A549 (cell line): ENCODE results near the gene TBC1D19. TPM values are rescaled to one million over a fixed set of nuclear protein-coding genes. Genes with fewer than 3 reads are reported as not detected.

Source experiments
- ATAC-seq, 2 experiments: fragments of 200-7000 bp in 1 of 2; fragments of >200 bp in 1 of 2; cut with Nextera tagmentation in 1 of 2; cut with Tn5 transposase in 1 of 2; 3 replicates each; pipeline versions ENCODE4 v1.8.0 to v1.9.1; 2018 to 2020; ENCODE audit warnings: mild to moderate bottlenecking in 1 of 2, moderate library complexity in 1 of 2
- CTCF ChIA-PET: fragments of 300-600 bp; sonication (Branson Sonifier 250); formaldehyde crosslinking; extraction: SDS; loops from one replicate; lab custom pipeline; 2021; ENCODE audit warnings: antibody characterized with exemption, inconsistent platforms; lab: Yijun Ruan, JAX
- POLR2A ChIA-PET: fragments of 350-600 bp; formaldehyde crosslinking; extraction: SDS; loops from one replicate; lab custom pipeline; 2021; ENCODE audit warnings: antibody characterized with exemption, inconsistent platforms; lab: Yijun Ruan, JAX
- DNase-seq, 2 experiments: peaks; one replicate each; pipeline versions ENCODE4 v3.0.0 to v3.0.0-alpha.2; 2011 to 2016; ENCODE audit warnings: low read depth in 1 of 2, low spot score in 1 of 2
- FAIRE-seq: peaks from 2 replicates; lab custom pipeline; 2011; peaks lifted over from hg19 to GRCh38; lab: Jason Lieb, UNC
- H3K27ac ChIP-seq, 2 experiments: fragments of >200 bp; sonication (Bioruptor Twin); formaldehyde crosslinking; 3 replicates each; pipeline ENCODE4 v1.5.1; 2016 to 2017
- H3K4me1 ChIP-seq: fragments of >200 bp; sonication (Bioruptor Twin); formaldehyde crosslinking; 3 replicates; pipeline ENCODE4 v1.6.1; 2016
- H3K4me2 ChIP-seq: fragments of >200 bp; sonication (Bioruptor Twin); formaldehyde crosslinking; 3 replicates; pipeline ENCODE4 v1.6.1; 2016
- H3K4me3 ChIP-seq: fragments of >200 bp; sonication (Bioruptor Twin); formaldehyde crosslinking; 3 replicates; pipeline ENCODE4 v1.5.1; 2016
- H3K9me3 ChIP-seq: fragments of >200 bp; sonication (Bioruptor Twin); formaldehyde crosslinking; 3 replicates; pipeline ENCODE4 v1.6.1; 2016
- ATOH8 ChIP-seq: fragments of 250-450 bp; sonication (Bioruptor Pico); IDR thresholded peaks from 2 replicates; pipeline ENCODE4 v1.5.0; 2020; ENCODE audit warnings: low read depth, mild to moderate bottlenecking, moderate library complexity
- BCL3 ChIP-seq: fragments of >200 bp; sonication (Bioruptor Twin); formaldehyde crosslinking; IDR thresholded peaks from 3 replicates; pipeline ENCODE4 v1.6.1; 2016
- CBX2 ChIP-seq: fragments of 200-600 bp; sonication (generic); IDR thresholded peaks from 2 replicates; pipeline ENCODE4 v1.6.1; 2016; ENCODE audit warnings: low read depth, mild to moderate bottlenecking, borderline replicate concordance
- CHD2 ChIP-seq: fragments of 150-350 bp; IDR thresholded peaks from 2 replicates; pipeline ENCODE4 v1.6.1; 2014; ENCODE audit warnings: low read length; ENCODE audit not compliant: partially characterized antibody
- CHD4 ChIP-seq: fragments of 200-600 bp; sonication (generic); IDR thresholded peaks from 2 replicates; pipeline ENCODE4 v1.6.1; 2016; ENCODE audit warnings: antibody characterized with exemption, mild to moderate bottlenecking, borderline replicate concordance
- EHF ChIP-seq: fragments of 250-450 bp; sonication (Bioruptor Pico); IDR thresholded peaks from 2 replicates; pipeline ENCODE4 v1.5.0; 2020; ENCODE audit warnings: mild to moderate bottlenecking
- ESRRA ChIP-seq: fragments of 150-350 bp; IDR thresholded peaks from 2 replicates; pipeline ENCODE4 v1.6.1; 2014; ENCODE audit warnings: mild to moderate bottlenecking, low read length, borderline replicate concordance
- GATA3 ChIP-seq: IDR thresholded peaks from 2 replicates; pipeline ENCODE4 v1.6.1; 2012; ENCODE audit warnings: borderline replicate concordance
- HES2 ChIP-seq: fragments of >200 bp; sonication (Bioruptor Twin); formaldehyde crosslinking; IDR thresholded peaks from 2 replicates; pipeline ENCODE4 v1.6.1; 2016
- HEYL ChIP-seq: fragments of 250-450 bp; sonication (Bioruptor Pico); IDR thresholded peaks from 2 replicates; pipeline ENCODE4 v1.8.0; 2021; ENCODE audit warnings: mild to moderate bottlenecking, moderate library complexity
- HOXB5 ChIP-seq: fragments of 250-450 bp; sonication (Bioruptor Pico); IDR thresholded peaks from 2 replicates; pipeline ENCODE4 v1.5.0; 2020; ENCODE audit warnings: mild to moderate bottlenecking, moderate library complexity
- JUN ChIP-seq, 2 experiments: fragments of >200 bp; sonication (Bioruptor Twin); formaldehyde crosslinking; IDR thresholded peaks; 2 replicates in 1 of 2; 3 replicates in 1 of 2; pipeline ENCODE4 v1.6.1; 2016 to 2017
- JUNB ChIP-seq: fragments of >200 bp; sonication (Bioruptor Twin); formaldehyde crosslinking; IDR thresholded peaks from 2 replicates; pipeline ENCODE4 v1.6.1; 2016
- KDM5A ChIP-seq: fragments of 200-600 bp; sonication (generic); IDR thresholded peaks from 2 replicates; pipeline ENCODE4 v1.6.1; 2016; ENCODE audit warnings: antibody characterized with exemption, mild to moderate bottlenecking
- MAX ChIP-seq: IDR thresholded peaks from 2 replicates; pipeline ENCODE4 v1.6.1; 2012
- MYC ChIP-seq: IDR thresholded peaks from 2 replicates; pipeline ENCODE4 v1.6.1; 2012; ENCODE audit warnings: mild to moderate bottlenecking, inconsistent platforms, low read length, improper control_type of control experiment, borderline replicate concordance
- NPAS2 ChIP-seq: fragments of 250-450 bp; sonication (Bioruptor Pico); IDR thresholded peaks from 2 replicates; pipeline ENCODE4 v1.8.0; 2022; ENCODE audit warnings: mild to moderate bottlenecking, moderate library complexity, borderline replicate concordance
- POLR2AphosphoS2 ChIP-seq: conservative IDR thresholded peaks from 2 replicates; pipeline ENCODE4 v1.6.1; 2012; ENCODE audit warnings: low read length, improper control_type of control experiment, inconsistent platforms
- RAD21 ChIP-seq, 2 experiments: fragments of >200 bp in 1 of 2; sonication (Bioruptor Twin) in 1 of 2; formaldehyde crosslinking in 1 of 2; IDR thresholded peaks in 1 of 2; conservative IDR thresholded peaks in 1 of 2; 2 replicates in 1 of 2; 3 replicates in 1 of 2; pipeline ENCODE4 v1.6.1; 2012 to 2018; ENCODE audit warnings: inconsistent platforms in 1 of 2
- RCOR1 ChIP-seq: fragments of 150-350 bp; IDR thresholded peaks from 2 replicates; pipeline ENCODE4 v1.6.1; 2014; ENCODE audit warnings: antibody characterized with exemption, low read length, low read depth
- RFX5 ChIP-seq: fragments of 450-650 bp; IDR thresholded peaks from 2 replicates; pipeline ENCODE4 v1.7.1; 2014; ENCODE audit warnings: antibody characterized with exemption, mild to moderate bottlenecking, moderate library complexity
- SMC3 ChIP-seq: fragments of >200 bp; sonication (Bioruptor Twin); formaldehyde crosslinking; IDR thresholded peaks from 3 replicates; pipeline ENCODE4 v1.6.1; 2018; ENCODE audit warnings: inconsistent platforms
- ZC3H11A ChIP-seq: fragments of 450-650 bp; IDR thresholded peaks from 2 replicates; pipeline ENCODE4 v1.6.1; 2014; ENCODE audit warnings: antibody characterized with exemption, mild to moderate bottlenecking
- ZNF302 ChIP-seq: fragments of 250-450 bp; sonication (Bioruptor Pico); IDR thresholded peaks from 2 replicates; pipeline ENCODE4 v1.9.0; 2021; ENCODE audit warnings: inconsistent platforms, mild to moderate bottlenecking, moderate library complexity
- WGBS: methylation state at CpG from one replicate; pipeline ENCODE4 v1.1.6; 2017; ENCODE audit errors: missing lambda C conversion rate; 5-methylcytosine and 5-hydroxymethylcytosine counted together
- polyA plus RNA-seq, 4 experiments: library from polyadenylated mRNA; depleted of rRNA in 3 of 4; stranded (reverse); fragments of >200 nt; fragmentation: RNase III in 1 of 4; extraction: RNeasy Plus Mini Kit Qiagen cat#74134 plus additional on column Dnase treatment in 1 of 4; gene quantifications; 2 replicates in 3 of 4; 3 replicates in 1 of 4; pipeline ENCODE4 v1.2.3, GENCODE V29; 2011 to 2017
- TF ChIP-seq, protein P1 (sequence below): fragments of >200 bp; sonication (Bioruptor Twin); formaldehyde crosslinking; IDR thresholded peaks from 3 replicates; pipeline ENCODE4 v1.5.1; 2016

TBC1D19 gene
- polyA plus RNA-seq, 2 of the 4 experiments (the other 2 are of a cell fraction): 4.1 to 11.7 TPM

GRCh38 chr4:26611372-26611771 is 27.5 kb downstream of the TBC1D19 start:
- ChIA-PET CTCF (no interaction called here), POLR2A (no interaction called here)
- no peak for DNase-seq
- Histone ChIP-seq H3K9me3 (no peaks in the 10 kb centered on the region), H3K4me2 (no peak overlapping the region), H3K4me1 (no peaks in the 10 kb centered on the region), H3K27ac (no peak overlapping the region), H3K4me3 (no peak overlapping the region)
- no peak for TF ChIP-seq RFX5
- no peak for TF ChIP-seq JUNB
- no peak for TF ChIP-seq POLR2AphosphoS2
- no peak for TF ChIP-seq EHF
- TF ChIP-seq HEYL (CRISPR knock-in tag): no peak
- TF ChIP-seq ATOH8 (CRISPR knock-in tag): no peak
- TF ChIP-seq HES2: no peak
- no peak for TF ChIP-seq KDM5A
- TF ChIP-seq CBX2: no peak
- TF ChIP-seq CHD2: no peak
- TF ChIP-seq ZC3H11A: no peak
- no peak for TF ChIP-seq MAX
- no peak for TF ChIP-seq RAD21 (conservative IDR thresholded peaks at IDR 0.05 in 1 of 2, IDR thresholded peaks at IDR 0.05 in 1 of 2)
- no peak for TF ChIP-seq SMC3
- no peak for TF ChIP-seq NPAS2 (CRISPR knock-in tag)
- no peak for FAIRE-seq
- ATAC-seq: no peak

DNA sequence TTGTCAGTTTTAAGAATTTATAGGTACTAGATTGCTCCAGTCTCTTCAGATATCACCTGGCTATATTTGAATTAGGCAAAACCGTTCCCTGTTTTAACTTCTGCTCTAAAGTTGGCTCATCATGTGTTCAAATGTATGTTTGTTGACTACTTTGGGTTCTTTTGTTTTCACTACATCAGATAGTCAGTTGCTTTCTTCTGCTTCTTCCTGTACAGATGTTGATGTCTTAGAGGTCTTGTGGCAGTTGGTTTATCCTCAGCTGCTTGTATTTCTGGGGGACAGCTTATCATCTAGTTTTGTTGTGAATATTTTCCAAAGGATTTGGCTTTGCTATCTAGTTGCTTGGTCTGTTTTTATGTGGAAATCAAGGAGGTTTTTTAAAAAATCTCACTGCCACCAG is 28.0 kb downstream of the TBC1D19 start:
- Histone ChIP-seq H3K4me2 (no peak overlapping the region), H3K27ac (no peak overlapping the region), H3K9me3 (no peaks in the 10 kb centered on the region), H3K4me3 (no peak overlapping the region), H3K4me1 (no peaks in the 10 kb centered on the region)
- ATAC-seq: no peak
- TF ChIP-seq HES2: no peak
- TF ChIP-seq SMC3: no peak
- no peak for TF ChIP-seq MYC
- no peak for TF ChIP-seq GATA3
- TF ChIP-seq ZNF302 (CRISPR knock-in tag): no peak
- TF ChIP-seq JUN (IDR thresholded peaks at IDR 0.05): no peak
- TF ChIP-seq, protein P1, sequence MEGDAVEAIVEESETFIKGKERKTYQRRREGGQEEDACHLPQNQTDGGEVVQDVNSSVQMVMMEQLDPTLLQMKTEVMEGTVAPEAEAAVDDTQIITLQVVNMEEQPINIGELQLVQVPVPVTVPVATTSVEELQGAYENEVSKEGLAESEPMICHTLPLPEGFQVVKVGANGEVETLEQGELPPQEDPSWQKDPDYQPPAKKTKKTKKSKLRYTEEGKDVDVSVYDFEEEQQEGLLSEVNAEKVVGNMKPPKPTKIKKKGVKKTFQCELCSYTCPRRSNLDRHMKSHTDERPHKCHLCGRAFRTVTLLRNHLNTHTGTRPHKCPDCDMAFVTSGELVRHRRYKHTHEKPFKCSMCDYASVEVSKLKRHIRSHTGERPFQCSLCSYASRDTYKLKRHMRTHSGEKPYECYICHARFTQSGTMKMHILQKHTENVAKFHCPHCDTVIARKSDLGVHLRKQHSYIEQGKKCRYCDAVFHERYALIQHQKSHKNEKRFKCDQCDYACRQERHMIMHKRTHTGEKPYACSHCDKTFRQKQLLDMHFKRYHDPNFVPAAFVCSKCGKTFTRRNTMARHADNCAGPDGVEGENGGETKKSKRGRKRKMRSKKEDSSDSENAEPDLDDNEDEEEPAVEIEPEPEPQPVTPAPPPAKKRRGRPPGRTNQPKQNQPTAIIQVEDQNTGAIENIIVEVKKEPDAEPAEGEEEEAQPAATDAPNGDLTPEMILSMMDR: no peak
- no peak for TF ChIP-seq CHD4
- TF ChIP-seq HOXB5 (CRISPR knock-in tag): no peak
- TF ChIP-seq ESRRA: no peak
- TF ChIP-seq EHF: no peak
- no peak for TF ChIP-seq RCOR1
- TF ChIP-seq BCL3: no peak
- TF ChIP-seq ATOH8 (CRISPR knock-in tag): no peak
- CTCF ChIA-PET: no interaction called here
- DNase-seq: no peak
- WGBS: 80% methylated on average over 1 of the region's 1 CpG
- FAIRE-seq: no peak
- POLR2A ChIA-PET: no interaction called here
